ENCODE measurements around the gene QKI. TPM values are rescaled to one million over a fixed set of nuclear protein-coding genes. Genes with fewer than 3 reads are reported as not detected.

QKI gene
- total and polyA plus RNA-seq, 8 donors, result 136 to 195 (median 158) TPM

GRCh38 chr6:163612200-163612599, 197.7 kb downstream of the QKI start:
- Histone ChIP-seq H3K4me1 (no peaks in the 10 kb centered on the region), H3K4me3 (no peak overlapping the region), H3K27me3 (no peaks in the 10 kb centered on the region), H3K36me3 (no peaks in the 10 kb centered on the region), H3K9me3 (no peaks in the 10 kb centered on the region), H3K27ac (no peak overlapping the region)
- TF ChIP-seq, protein P1, sequence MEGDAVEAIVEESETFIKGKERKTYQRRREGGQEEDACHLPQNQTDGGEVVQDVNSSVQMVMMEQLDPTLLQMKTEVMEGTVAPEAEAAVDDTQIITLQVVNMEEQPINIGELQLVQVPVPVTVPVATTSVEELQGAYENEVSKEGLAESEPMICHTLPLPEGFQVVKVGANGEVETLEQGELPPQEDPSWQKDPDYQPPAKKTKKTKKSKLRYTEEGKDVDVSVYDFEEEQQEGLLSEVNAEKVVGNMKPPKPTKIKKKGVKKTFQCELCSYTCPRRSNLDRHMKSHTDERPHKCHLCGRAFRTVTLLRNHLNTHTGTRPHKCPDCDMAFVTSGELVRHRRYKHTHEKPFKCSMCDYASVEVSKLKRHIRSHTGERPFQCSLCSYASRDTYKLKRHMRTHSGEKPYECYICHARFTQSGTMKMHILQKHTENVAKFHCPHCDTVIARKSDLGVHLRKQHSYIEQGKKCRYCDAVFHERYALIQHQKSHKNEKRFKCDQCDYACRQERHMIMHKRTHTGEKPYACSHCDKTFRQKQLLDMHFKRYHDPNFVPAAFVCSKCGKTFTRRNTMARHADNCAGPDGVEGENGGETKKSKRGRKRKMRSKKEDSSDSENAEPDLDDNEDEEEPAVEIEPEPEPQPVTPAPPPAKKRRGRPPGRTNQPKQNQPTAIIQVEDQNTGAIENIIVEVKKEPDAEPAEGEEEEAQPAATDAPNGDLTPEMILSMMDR (IDR thresholded peaks at IDR 0.05), result no peak
- intact Hi-C loops (cut with DNase I), result no loop called here
- ATAC-seq (no peak), DNase-seq (no peak)

GRCh38 chr6:163613025-163613424, 198.5 kb downstream of the QKI start:
- DNase-seq (no peak), ATAC-seq (no peak)
- intact Hi-C loops (cut with DNase I), result no loop called here
- Histone ChIP-seq H3K4me1 (no peaks in the 10 kb centered on the region), H3K9me3 (no peaks in the 10 kb centered on the region), H3K27ac (no peak overlapping the region), H3K4me3 (no peak overlapping the region), H3K36me3 (no peaks in the 10 kb centered on the region), H3K27me3 (no peaks in the 10 kb centered on the region)
- TF ChIP-seq, protein P1 (IDR thresholded peaks at IDR 0.05), result no peak

- Histone ChIP-seq H3K36me3 (no peaks in the 10 kb centered on the region), H3K27me3 (no peaks in the 10 kb centered on the region), H3K4me3 (no peak overlapping the region), H3K9me3 (no peaks in the 10 kb centered on the region), H3K4me1 (no peaks in the 10 kb centered on the region), H3K27ac (no peak overlapping the region)
- TF ChIP-seq, protein P1 (IDR thresholded peaks at IDR 0.05), result no peak
- DNase-seq (no peak), ATAC-seq (no peak)
- intact Hi-C loops (cut with DNase I), result no loop called here
Observed at GRCh38 chr6:163613668-163614067, 199.2 kb downstream of the QKI start.

DNA sequence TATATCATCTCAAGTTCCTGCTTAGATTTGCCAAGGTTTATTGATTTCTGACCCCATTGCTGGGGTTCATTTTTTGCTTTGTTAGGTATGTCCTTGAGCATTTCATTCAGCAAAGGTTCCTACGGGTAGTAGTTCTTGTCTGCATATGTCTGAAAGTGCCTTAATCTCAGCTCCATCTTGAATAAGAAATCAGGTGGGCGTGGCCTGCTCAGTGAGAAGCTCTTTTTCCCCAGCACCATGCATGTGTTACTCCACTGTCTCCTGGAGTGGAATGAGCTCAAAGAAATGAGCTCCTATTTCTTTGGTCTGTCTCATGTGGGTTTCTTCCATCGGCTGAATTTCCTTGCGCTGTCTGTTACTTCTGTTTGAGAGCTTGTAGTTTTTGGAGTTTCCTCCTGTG, 201.9 kb downstream of the QKI start:
- no peaks in the 10 kb centered on the region for H3K27me3 ChIP-seq
- no peak for ATAC-seq
- DNase-seq, result no peak
- H3K4me3 ChIP-seq, result no peak overlapping the region
- H3K9me3 ChIP-seq, result no peaks in the 10 kb centered on the region
- H3K36me3 ChIP-seq, result no peaks in the 10 kb centered on the region
- TF ChIP-seq, protein P1 (IDR thresholded peaks at IDR 0.05), result no peak
- H3K4me1 ChIP-seq, result no peaks in the 10 kb centered on the region
- intact Hi-C loops (cut with DNase I), result no loop called here
- no peak overlapping the region for H3K27ac ChIP-seq

GRCh38 chr6:163617549-163617948, 203.0 kb downstream of the QKI start:
- Histone ChIP-seq H3K4me1 (no peaks in the 10 kb centered on the region), H3K27ac (no peak overlapping the region), H3K4me3 (no peak overlapping the region), H3K27me3 (no peaks in the 10 kb centered on the region), H3K9me3 (no peaks in the 10 kb centered on the region), H3K36me3 (no peaks in the 10 kb centered on the region)
- no peak for ATAC-seq
- TF ChIP-seq, protein P1 (IDR thresholded peaks at IDR 0.05), result no peak
- no peak for DNase-seq
- intact Hi-C loops (cut with DNase I), result no loop called here
